Gastrocnemius medialis (tissue), 4 donors: ENCODE data around the gene TES.

Source experiments
- POLR2A ChIP-seq, 2 donors: fragments of 450-650 bp; IDR thresholded peaks; one replicate each; pipeline ENCODE4 v1.6.1; 2017; ENCODE audit warnings: antibody characterized with exemption in 2 of 2, mild to moderate bottlenecking in 2 of 2, moderate library complexity in 2 of 2
- TF ChIP-seq, protein P1 (sequence below), 5 experiments: fragments of 450-650 bp in 3 of 5; fragments of 200-600 bp in 2 of 5; sonication (generic) in 2 of 5; IDR thresholded peaks in 4 of 5; conservative IDR thresholded peaks in 1 of 5; 1 replicate in 4 of 5; 2 replicates in 1 of 5; pipeline ENCODE4 v1.5.1; 2016 to 2019; ENCODE audit warnings: antibody characterized with exemption in 5 of 5, mild to moderate bottlenecking in 3 of 5, moderate library complexity in 3 of 5

DNA sequence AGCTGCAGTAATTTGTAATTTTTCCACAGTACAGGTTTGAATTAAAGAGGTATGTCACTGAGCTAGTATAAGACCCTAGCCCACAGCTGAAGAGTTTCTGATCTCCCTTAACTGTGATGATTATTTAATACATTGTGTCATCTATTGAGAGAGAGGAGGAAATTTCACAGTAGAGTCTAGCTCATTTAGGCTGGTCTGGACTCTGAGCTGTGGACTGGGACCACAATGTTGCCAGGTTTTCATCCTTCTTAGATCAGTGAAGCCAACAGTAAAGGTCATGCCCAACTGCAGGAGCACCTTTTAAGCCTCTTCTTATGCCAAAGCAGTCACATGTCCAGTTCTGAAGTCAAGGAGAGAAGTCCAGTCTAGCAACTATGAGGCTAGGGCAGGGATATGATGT, 8.9 kb downstream of the TES start:
- TF ChIP-seq, protein P1, sequence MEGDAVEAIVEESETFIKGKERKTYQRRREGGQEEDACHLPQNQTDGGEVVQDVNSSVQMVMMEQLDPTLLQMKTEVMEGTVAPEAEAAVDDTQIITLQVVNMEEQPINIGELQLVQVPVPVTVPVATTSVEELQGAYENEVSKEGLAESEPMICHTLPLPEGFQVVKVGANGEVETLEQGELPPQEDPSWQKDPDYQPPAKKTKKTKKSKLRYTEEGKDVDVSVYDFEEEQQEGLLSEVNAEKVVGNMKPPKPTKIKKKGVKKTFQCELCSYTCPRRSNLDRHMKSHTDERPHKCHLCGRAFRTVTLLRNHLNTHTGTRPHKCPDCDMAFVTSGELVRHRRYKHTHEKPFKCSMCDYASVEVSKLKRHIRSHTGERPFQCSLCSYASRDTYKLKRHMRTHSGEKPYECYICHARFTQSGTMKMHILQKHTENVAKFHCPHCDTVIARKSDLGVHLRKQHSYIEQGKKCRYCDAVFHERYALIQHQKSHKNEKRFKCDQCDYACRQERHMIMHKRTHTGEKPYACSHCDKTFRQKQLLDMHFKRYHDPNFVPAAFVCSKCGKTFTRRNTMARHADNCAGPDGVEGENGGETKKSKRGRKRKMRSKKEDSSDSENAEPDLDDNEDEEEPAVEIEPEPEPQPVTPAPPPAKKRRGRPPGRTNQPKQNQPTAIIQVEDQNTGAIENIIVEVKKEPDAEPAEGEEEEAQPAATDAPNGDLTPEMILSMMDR (IDR thresholded peaks at IDR 0.05 in 4 of 5, conservative IDR thresholded peaks at IDR 0.05 in 1 of 5) = no peak
- no peak for TF ChIP-seq POLR2A (IDR thresholded peaks at IDR 0.05)
